ENCODE results near the gene CGAS.

Gene CGAS

GRCh38 chr6:73418081-73418741 is 33.9 kb downstream of the CGAS start:
- TF ChIP-seq TAF1 (IDR thresholded peaks at IDR 0.05; ENCODE audit: borderline replicate concordance, insufficient read depth, low read length) (no peak), REST (IDR thresholded peaks at IDR 0.05; ENCODE audit: insufficient read depth in 1 of 2, low read depth in 2 of 2, low read length in 2 of 2) (no peak), FOXP2 (optimal IDR thresholded peaks at IDR 0.05; ENCODE audit: borderline replicate concordance, extremely low read depth, extremely low read length, insufficient read depth) (no peak), POLR2AphosphoS5 (IDR thresholded peaks at IDR 0.05; ENCODE audit: low read depth, low read length) (no peak), SIN3A (IDR thresholded peaks at IDR 0.05; ENCODE audit: borderline replicate concordance, insufficient read depth, low read length) (no peak)

- TF ChIP-seq POLR2AphosphoS5 (IDR thresholded peaks at IDR 0.05; ENCODE audit: low read depth, low read length) (no peak), REST (IDR thresholded peaks at IDR 0.05; ENCODE audit: insufficient read depth in 1 of 2, low read depth in 2 of 2, low read length in 2 of 2) (no peak), SIN3A (IDR thresholded peaks at IDR 0.05; ENCODE audit: borderline replicate concordance, insufficient read depth, low read length) (no peak), TAF1 (IDR thresholded peaks at IDR 0.05; ENCODE audit: borderline replicate concordance, insufficient read depth, low read length) (no peak), FOXP2 (optimal IDR thresholded peaks at IDR 0.05; ENCODE audit: borderline replicate concordance, extremely low read depth, extremely low read length, insufficient read depth) (no peak)
Measured at GRCh38 chr6:73413102-73413501, 39.0 kb downstream of the CGAS start.

- no peak for TF ChIP-seq SIN3A (IDR thresholded peaks at IDR 0.05; ENCODE audit: borderline replicate concordance, insufficient read depth, low read length)
- TF ChIP-seq POLR2AphosphoS5 (IDR thresholded peaks at IDR 0.05; ENCODE audit: low read depth, low read length), result no peak
- TF ChIP-seq FOXP2 (optimal IDR thresholded peaks at IDR 0.05; ENCODE audit: borderline replicate concordance, extremely low read depth, extremely low read length, insufficient read depth), result no peak
- TF ChIP-seq REST (IDR thresholded peaks at IDR 0.05; ENCODE audit: insufficient read depth in 1 of 2, low read depth in 2 of 2, low read length in 2 of 2), result no peak
- no peak for TF ChIP-seq TAF1 (IDR thresholded peaks at IDR 0.05; ENCODE audit: borderline replicate concordance, insufficient read depth, low read length)
Measured at GRCh38 chr6:73409395-73409794, 42.7 kb downstream of the CGAS start.

GRCh38 chr6:73400656-73401055 is 51.4 kb downstream of the CGAS start:
- no peak for TF ChIP-seq REST (IDR thresholded peaks at IDR 0.05; ENCODE audit: insufficient read depth in 1 of 2, low read depth in 2 of 2, low read length in 2 of 2)
- no peak for TF ChIP-seq POLR2AphosphoS5 (IDR thresholded peaks at IDR 0.05; ENCODE audit: low read depth, low read length)
- TF ChIP-seq SIN3A (IDR thresholded peaks at IDR 0.05; ENCODE audit: borderline replicate concordance, insufficient read depth, low read length), result no peak
- TF ChIP-seq FOXP2 (optimal IDR thresholded peaks at IDR 0.05; ENCODE audit: borderline replicate concordance, extremely low read depth, extremely low read length, insufficient read depth), result no peak
- TF ChIP-seq TAF1 (IDR thresholded peaks at IDR 0.05; ENCODE audit: borderline replicate concordance, insufficient read depth, low read length), result no peak
